ENCODE measurements around the gene CCDC28A. TPM values are rescaled to one million over a fixed set of nuclear protein-coding genes. Genes with fewer than 3 reads are reported as not detected.

CCDC28A gene
- total RNA-seq, 1 experiment from 2014 or later = 12.0 TPM

DNA sequence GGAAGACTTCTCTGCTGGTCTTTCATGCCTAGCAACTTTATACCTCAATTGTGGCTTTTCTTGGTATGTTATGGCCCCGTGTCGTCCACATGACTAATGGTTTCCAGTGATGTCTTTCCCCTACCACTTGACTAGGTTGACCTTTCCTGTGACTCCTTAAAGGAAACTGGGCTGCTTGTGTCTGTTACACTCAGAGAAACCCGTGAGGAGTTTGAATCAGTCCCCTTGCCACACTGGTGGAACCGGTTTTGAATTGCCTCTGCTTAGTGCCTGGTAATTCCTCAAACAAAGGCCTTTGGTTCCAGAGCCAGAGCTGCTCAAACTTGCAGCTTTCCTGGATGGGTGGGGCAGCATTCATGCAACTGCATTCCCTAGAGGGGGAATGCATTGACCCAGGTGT lies 44.2 kb downstream of the CCDC28A start (continued):
- peak; percentile 99 for TF ChIP-seq CBX3 (IDR thresholded peaks at IDR 0.05; ENCODE audit: low read depth)
- TF ChIP-seq SIN3A (IDR thresholded peaks at IDR 0.05; ENCODE audit: low read depth) = peak; percentile 97

DNA sequence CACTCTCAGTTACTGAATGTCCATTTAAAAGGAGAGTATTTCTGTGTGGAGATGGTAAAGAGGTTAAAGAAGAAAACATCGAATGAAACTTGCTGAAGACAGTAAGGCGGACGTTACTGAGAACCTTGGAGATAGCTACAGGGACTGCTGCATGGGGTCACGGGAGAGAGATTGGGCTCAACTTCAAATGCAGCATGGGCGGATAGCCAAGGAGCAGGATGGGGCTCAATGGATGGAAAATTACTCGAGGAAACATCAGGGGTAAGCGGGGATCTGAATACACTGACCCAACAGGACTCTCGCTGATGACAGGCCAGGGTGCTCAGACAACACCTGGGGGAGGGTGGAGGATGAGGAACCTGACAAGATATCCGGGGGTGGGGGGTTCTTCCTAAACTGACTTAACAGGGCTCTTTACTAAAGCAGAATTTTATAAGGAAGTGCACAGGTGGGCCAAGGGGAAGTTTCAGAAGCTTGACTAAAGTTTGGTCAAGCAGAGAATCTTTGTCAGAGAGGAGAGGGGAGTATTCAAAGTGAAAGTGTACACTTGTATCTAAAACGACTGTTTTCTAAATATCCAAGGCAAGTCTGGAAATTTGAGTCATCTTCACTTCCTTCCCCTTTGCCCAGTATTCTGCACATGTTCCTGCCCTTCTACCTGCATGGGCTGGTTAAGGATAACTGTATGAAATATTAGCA lies 45.1 kb downstream of the CCDC28A start:
- Histone ChIP-seq H3K27ac (ENCODE audit: low read depth, low read length) (peak overlapping the region; percentile 77), H4K20me1 (ENCODE audit: insufficient read depth) (no peaks in the 10 kb centered on the region), H3K36me3 (ENCODE audit: control insufficient read depth in 1 of 2, insufficient read depth in 2 of 2, low read length in 2 of 2) (no peaks in the 10 kb centered on the region), H3K9me3 (ENCODE audit: control insufficient read depth in 1 of 2, insufficient read depth in 1 of 2, low read depth in 1 of 2, low read length in 2 of 2) (no peaks in the 10 kb centered on the region), H3K4me3 (replicated peaks in 1 of 2; ENCODE audit: low read depth in 1 of 2, low read length in 2 of 2) (peak overlapping the region in 1 of 2 experiments; percentile 23; a peak in 1 of 4 replicates), H3K27me3 (ENCODE audit: insufficient read depth, low read length) (no peaks in the 10 kb centered on the region), H3K4me2 (ENCODE audit: low read length) (peak overlapping the region; percentile 71), H3K9ac (ENCODE audit: low read length) (peak overlapping the region; percentile 56), H3K9me2 (ENCODE audit: insufficient read depth) (no peaks in the 10 kb centered on the region), H3K79me2 (ENCODE audit: insufficient read depth, low read length) (no peaks in the 10 kb centered on the region), H2AFZ (ENCODE audit: low read depth, low read length, poor library complexity, severe bottlenecking) (peak overlapping the region; percentile 60), H3K4me1 (ENCODE audit: control insufficient read depth in 1 of 2, insufficient read depth in 2 of 2, low read length in 2 of 2) (peaks cover 28 to 44% of the 10 kb centered on the region in 2 experiments)
- POLR2A ChIA-PET = no interaction called here
- CTCF ChIA-PET = interaction anchor here (1.9 kb wide), 1 partner anchor 546 kb away, joined by 10 read pairs; no protein-coding TSS in a partner anchor
- intact Hi-C loops (cut with micrococcal nuclease) = loop anchor here (5.0 kb wide), 1 partner anchor 399 kb away; no protein-coding TSS in a partner anchor
- RAD21 ChIA-PET (ENCODE audit: low non-redundant PET in 1 of 2, low total read pairs in 2 of 2, uncharacterized antibody in 2 of 2, unreplicated experiment in 2 of 2) = no interaction called here
- DNase-seq (ENCODE audit: low read depth, low spot score) (no peak), ATAC-seq (peak; percentile 1; the same call in 1 of the 2 replicates)
- BruUV-seq (replicated peaks) = no TSS peak
- TF ChIP-seq, protein P1, sequence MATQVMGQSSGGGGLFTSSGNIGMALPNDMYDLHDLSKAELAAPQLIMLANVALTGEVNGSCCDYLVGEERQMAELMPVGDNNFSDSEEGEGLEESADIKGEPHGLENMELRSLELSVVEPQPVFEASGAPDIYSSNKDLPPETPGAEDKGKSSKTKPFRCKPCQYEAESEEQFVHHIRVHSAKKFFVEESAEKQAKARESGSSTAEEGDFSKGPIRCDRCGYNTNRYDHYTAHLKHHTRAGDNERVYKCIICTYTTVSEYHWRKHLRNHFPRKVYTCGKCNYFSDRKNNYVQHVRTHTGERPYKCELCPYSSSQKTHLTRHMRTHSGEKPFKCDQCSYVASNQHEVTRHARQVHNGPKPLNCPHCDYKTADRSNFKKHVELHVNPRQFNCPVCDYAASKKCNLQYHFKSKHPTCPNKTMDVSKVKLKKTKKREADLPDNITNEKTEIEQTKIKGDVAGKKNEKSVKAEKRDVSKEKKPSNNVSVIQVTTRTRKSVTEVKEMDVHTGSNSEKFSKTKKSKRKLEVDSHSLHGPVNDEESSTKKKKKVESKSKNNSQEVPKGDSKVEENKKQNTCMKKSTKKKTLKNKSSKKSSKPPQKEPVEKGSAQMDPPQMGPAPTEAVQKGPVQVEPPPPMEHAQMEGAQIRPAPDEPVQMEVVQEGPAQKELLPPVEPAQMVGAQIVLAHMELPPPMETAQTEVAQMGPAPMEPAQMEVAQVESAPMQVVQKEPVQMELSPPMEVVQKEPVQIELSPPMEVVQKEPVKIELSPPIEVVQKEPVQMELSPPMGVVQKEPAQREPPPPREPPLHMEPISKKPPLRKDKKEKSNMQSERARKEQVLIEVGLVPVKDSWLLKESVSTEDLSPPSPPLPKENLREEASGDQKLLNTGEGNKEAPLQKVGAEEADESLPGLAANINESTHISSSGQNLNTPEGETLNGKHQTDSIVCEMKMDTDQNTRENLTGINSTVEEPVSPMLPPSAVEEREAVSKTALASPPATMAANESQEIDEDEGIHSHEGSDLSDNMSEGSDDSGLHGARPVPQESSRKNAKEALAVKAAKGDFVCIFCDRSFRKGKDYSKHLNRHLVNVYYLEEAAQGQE (IDR thresholded peaks at IDR 0.05; ENCODE audit: low read depth) = no peak
- TF ChIP-seq EZH2 (IDR thresholded peaks at IDR 0.05) (no peak), EZH2phosphoT487 (IDR thresholded peaks at IDR 0.05; ENCODE audit: borderline replicate concordance) (no peak), SRF (IDR thresholded peaks at IDR 0.05; ENCODE audit: low read depth) (no peak), POLR2AphosphoS5 (IDR thresholded peaks at IDR 0.05; ENCODE audit: low read depth, low read length) (no peak)
- TF ChIP-seq, protein P2, sequence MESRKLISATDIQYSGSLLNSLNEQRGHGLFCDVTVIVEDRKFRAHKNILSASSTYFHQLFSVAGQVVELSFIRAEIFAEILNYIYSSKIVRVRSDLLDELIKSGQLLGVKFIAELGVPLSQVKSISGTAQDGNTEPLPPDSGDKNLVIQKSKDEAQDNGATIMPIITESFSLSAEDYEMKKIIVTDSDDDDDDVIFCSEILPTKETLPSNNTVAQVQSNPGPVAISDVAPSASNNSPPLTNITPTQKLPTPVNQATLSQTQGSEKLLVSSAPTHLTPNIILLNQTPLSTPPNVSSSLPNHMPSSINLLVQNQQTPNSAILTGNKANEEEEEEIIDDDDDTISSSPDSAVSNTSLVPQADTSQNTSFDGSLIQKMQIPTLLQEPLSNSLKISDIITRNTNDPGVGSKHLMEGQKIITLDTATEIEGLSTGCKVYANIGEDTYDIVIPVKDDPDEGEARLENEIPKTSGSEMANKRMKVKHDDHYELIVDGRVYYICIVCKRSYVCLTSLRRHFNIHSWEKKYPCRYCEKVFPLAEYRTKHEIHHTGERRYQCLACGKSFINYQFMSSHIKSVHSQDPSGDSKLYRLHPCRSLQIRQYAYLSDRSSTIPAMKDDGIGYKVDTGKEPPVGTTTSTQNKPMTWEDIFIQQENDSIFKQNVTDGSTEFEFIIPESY (IDR thresholded peaks at IDR 0.05; ENCODE audit: extremely low read depth, insufficient replicate concordance, low read length) = no peak

All from HCT116 (cell line).